ENCODE measurements around the gene NR2C1. TPM values are rescaled to one million over a fixed set of nuclear protein-coding genes. Genes with fewer than 3 reads are reported as not detected.

The NR2C1 gene
- total and polyA plus RNA-seq, 10 of the 15 experiments (the other 5 are each of a cell fraction or from before 2014, with no cell fraction given), result 8.8 to 38.1 (median 31.3) TPM

- ATAC-seq, result no peak
- Histone ChIP-seq H3K9me3 (replicated peaks; ENCODE audit: control insufficient read depth, insufficient read depth, low read length) (no peaks in the 10 kb centered on the region), H3K4me1 (ENCODE audit: control insufficient read depth, insufficient read depth, low read length) (no peaks in the 10 kb centered on the region), H3K27ac (ENCODE audit: control insufficient read depth, insufficient read depth) (no peak overlapping the region), H3K9ac (ENCODE audit: control insufficient read depth, insufficient read depth, low read length) (no peak overlapping the region), H3K4me3 (no peak overlapping the region), H3K4me2 (ENCODE audit: control insufficient read depth, insufficient read depth) (no peak overlapping the region), H4K20me1 (ENCODE audit: control insufficient read depth, insufficient read depth) (no peaks in the 10 kb centered on the region), H3K27me3 (replicated peaks in 1 of 2; ENCODE audit: control insufficient read depth in 2 of 2, insufficient read depth in 2 of 2, low read length in 1 of 2) (no peaks in the 10 kb centered on the region), H2AFZ (ENCODE audit: control insufficient read depth, low read depth, low read length) (no peak overlapping the region), H3K36me3 (ENCODE audit: control insufficient read depth in 2 of 2, insufficient read depth in 2 of 2, low read length in 1 of 2) (no peaks in the 10 kb centered on the region; a peak in 3 of 4 replicates), H3K79me2 (ENCODE audit: control insufficient read depth, insufficient read depth, low read length) (peaks cover 1% of the 10 kb centered on the region)
- POLR2A ChIA-PET, result interaction anchor here (0.5 to 1.0 kb wide), 3 partner anchors 12 to 1474 kb away, joined by 3 to 4 read pairs (median 3); no protein-coding TSS in a partner anchor
- BruUV-seq (replicated peaks), result no TSS peak
- CTCF ChIA-PET, result interaction anchor here (0.9 kb wide), 1 partner anchor 234 kb away, joined by 3 read pairs; the partner anchor contains the start of genes FGD6 and VEZT
- TF ChIP-seq PAX5 (IDR thresholded peaks at IDR 0.05; ENCODE audit: borderline replicate concordance, low read depth, low read length) (no peak), NR2C2 (IDR thresholded peaks at IDR 0.05; ENCODE audit: borderline replicate concordance, control insufficient read depth, insufficient read length, low read depth) (no peak), BCL11A (IDR thresholded peaks at IDR 0.05; ENCODE audit: low read depth, low read length) (no peak), CHD2 (IDR thresholded peaks at IDR 0.05; ENCODE audit: borderline replicate concordance, low read depth, low read length) (no peak), MTA2 (IDR thresholded peaks at IDR 0.05; ENCODE audit: low read depth) (no peak)
- RAD21 ChIA-PET (ENCODE audit: unreplicated experiment), result interaction anchor here (0.6 to 1.6 kb wide), 2 partner anchors 108 to 881 kb away, joined by 3 to 4 read pairs; no protein-coding TSS in a partner anchor
- WGBS (ENCODE audit: insufficient coverage, insufficient replicate concordance, low lambda C conversion rate, missing lambda C conversion rate), result 83% methylated on average over 2 of the region's 2 CpGs
- in situ Hi-C loops (cut with MboI), result no loop called here
- SMC1A ChIA-PET (ENCODE audit: uncharacterized antibody, unreplicated experiment), result interaction anchor here (1.0 to 1.5 kb wide), 4 partner anchors 10 to 14 kb away, joined by 3 to 4 read pairs (median 3); no protein-coding TSS in a partner anchor
- no peak for FAIRE-seq
- no peak for DNase-seq (ENCODE audit: low read depth, low spot score)
- intact Hi-C loops (cut with micrococcal nuclease; ENCODE audit: unreplicated experiment), result no loop called here
Observed at GRCh38 chr12:94983321-94983720, 90.1 kb downstream of the NR2C1 start.

- Histone ChIP-seq H3K79me2 (ENCODE audit: control insufficient read depth, insufficient read depth, low read length) (peaks cover 1% of the 10 kb centered on the region), H3K9ac (ENCODE audit: control insufficient read depth, insufficient read depth, low read length) (no peak overlapping the region), H3K4me1 (ENCODE audit: control insufficient read depth, insufficient read depth, low read length) (no peaks in the 10 kb centered on the region), H3K4me2 (ENCODE audit: control insufficient read depth, insufficient read depth) (no peak overlapping the region), H3K9me3 (replicated peaks; ENCODE audit: control insufficient read depth, insufficient read depth, low read length) (no peaks in the 10 kb centered on the region), H2AFZ (ENCODE audit: control insufficient read depth, low read depth, low read length) (no peak overlapping the region), H4K20me1 (ENCODE audit: control insufficient read depth, insufficient read depth) (no peaks in the 10 kb centered on the region), H3K36me3 (ENCODE audit: control insufficient read depth in 2 of 2, insufficient read depth in 2 of 2, low read length in 1 of 2) (no peaks in the 10 kb centered on the region; a peak in 3 of 4 replicates), H3K4me3 (no peak overlapping the region), H3K27me3 (replicated peaks in 1 of 2; ENCODE audit: control insufficient read depth in 2 of 2, insufficient read depth in 2 of 2, low read length in 1 of 2) (no peaks in the 10 kb centered on the region), H3K27ac (ENCODE audit: control insufficient read depth, insufficient read depth) (no peak overlapping the region)
- in situ Hi-C loops (cut with MboI), result no loop called here
- WGBS (ENCODE audit: insufficient coverage, insufficient replicate concordance, low lambda C conversion rate, missing lambda C conversion rate), result 42% methylated on average over 7 of the region's 7 CpGs
- no peak for FAIRE-seq
- no TSS peak for BruUV-seq (replicated peaks)
- no peak for ATAC-seq
- SMC1A ChIA-PET (ENCODE audit: uncharacterized antibody, unreplicated experiment), result interaction anchor here (1.0 to 1.5 kb wide), 5 partner anchors 8 to 434 kb away, joined by 3 to 4 read pairs (median 3); no protein-coding TSS in a partner anchor
- POLR2A ChIA-PET, result interaction anchor here (0.6 to 1.0 kb wide), 3 partner anchors 11 to 315 kb away, joined by 3 to 4 read pairs (median 3); no protein-coding TSS in a partner anchor
- TF ChIP-seq TARDBP (IDR thresholded peaks at IDR 0.05; ENCODE audit: borderline replicate concordance) (no peak), PAX8 (IDR thresholded peaks at IDR 0.05) (no peak), NFXL1 (IDR thresholded peaks at IDR 0.05; ENCODE audit: borderline replicate concordance) (no peak), MTA3 (IDR thresholded peaks at IDR 0.05; ENCODE audit: borderline replicate concordance, low read length) (no peak), NR2F1 (conservative IDR thresholded peaks at IDR 0.05) (no peak), SMAD1 (IDR thresholded peaks at IDR 0.05; ENCODE audit: low read depth, partially characterized antibody) (no peak), EGR1 (IDR thresholded peaks at IDR 0.05; ENCODE audit: borderline replicate concordance in 1 of 2, low read depth in 2 of 2, low read length in 2 of 2) (no peak)
- intact Hi-C loops (cut with micrococcal nuclease; ENCODE audit: unreplicated experiment), result no loop called here
- CTCF ChIA-PET, result interaction anchor here (0.8 to 0.9 kb wide), 3 partner anchors 9 to 235 kb away, joined by 3 read pairs; partner anchors contain the start of genes FGD6 and VEZT
- RAD21 ChIA-PET (ENCODE audit: unreplicated experiment), result interaction anchor here (1.6 kb wide), 1 partner anchor 107 kb away, joined by 4 read pairs; no protein-coding TSS in a partner anchor
- DNase-seq (ENCODE audit: low read depth, low spot score), result no peak
Observed at GRCh38 chr12:94982456-94982855, 91.0 kb downstream of the NR2C1 start.

Data from GM12878 (cell line).